Mononuclear cell (primary cell): Measurements from ENCODE around the gene LTBP2. TPM values are rescaled to one million over a fixed set of nuclear protein-coding genes. Genes with fewer than 3 reads are reported as not detected.

Source experiments
- H3K27me3 ChIP-seq: 2 replicates; pipeline ENCODE4 v1.6.0; 2011; ENCODE audit warnings: low read length, control low read depth; ENCODE audit not compliant: insufficient read depth
- H3K4me1 ChIP-seq: 2 replicates; pipeline ENCODE4 v1.5.1; 2011; ENCODE audit warnings: mild to moderate bottlenecking, low read length, control low read depth; ENCODE audit not compliant: insufficient read depth
- H3K4me3 ChIP-seq: 2 replicates; pipeline ENCODE4 v1.5.1; 2011; ENCODE audit warnings: mild to moderate bottlenecking, low read length, moderate library complexity
- H3K9me3 ChIP-seq: 2 replicates; pipeline ENCODE4 v1.5.1; 2011; ENCODE audit warnings: low read depth, mild to moderate bottlenecking, control low read depth, low read length
- total RNA-seq: library from RNA; depleted of rRNA; stranded (reverse); fragments of >200 nt; gene quantifications from one replicate; pipeline ENCODE4 v1.2.3, GENCODE V29; 2012

The LTBP2 gene
- total RNA-seq, 1 donor: 0.42 TPM

DNA sequence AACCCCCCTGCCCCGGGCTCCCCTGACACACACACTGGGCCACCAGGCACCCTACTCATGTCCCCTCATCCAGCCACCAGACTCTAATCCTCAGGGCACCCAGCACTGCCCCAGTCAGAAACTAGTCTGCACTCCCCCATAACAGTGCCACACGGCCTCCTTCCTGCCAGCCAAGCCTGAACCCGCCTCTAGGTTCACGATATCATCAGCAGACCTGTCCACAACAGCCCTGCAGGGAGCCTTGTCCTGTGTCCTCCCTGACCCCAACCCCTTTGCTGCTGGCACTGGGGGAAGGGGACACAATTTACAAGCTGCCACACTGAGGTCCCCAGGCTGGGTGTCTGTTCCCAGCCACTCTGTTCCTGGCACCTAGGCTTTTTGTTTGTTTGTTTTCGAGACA, 33.6 kb downstream of the LTBP2 start:
- no peaks in the 10 kb centered on the region for H3K9me3 ChIP-seq
- peaks cover 14% of the 10 kb centered on the region for H3K4me1 ChIP-seq
- H3K4me3 ChIP-seq: no peak overlapping the region
- no peaks in the 10 kb centered on the region for H3K27me3 ChIP-seq

- Histone ChIP-seq H3K27me3 (no peaks in the 10 kb centered on the region), H3K4me3 (no peak overlapping the region), H3K9me3 (no peaks in the 10 kb centered on the region), H3K4me1 (peaks cover 20% of the 10 kb centered on the region)
Measured at GRCh38 chr14:74577948-74578275, 34.1 kb downstream of the LTBP2 start.

DNA sequence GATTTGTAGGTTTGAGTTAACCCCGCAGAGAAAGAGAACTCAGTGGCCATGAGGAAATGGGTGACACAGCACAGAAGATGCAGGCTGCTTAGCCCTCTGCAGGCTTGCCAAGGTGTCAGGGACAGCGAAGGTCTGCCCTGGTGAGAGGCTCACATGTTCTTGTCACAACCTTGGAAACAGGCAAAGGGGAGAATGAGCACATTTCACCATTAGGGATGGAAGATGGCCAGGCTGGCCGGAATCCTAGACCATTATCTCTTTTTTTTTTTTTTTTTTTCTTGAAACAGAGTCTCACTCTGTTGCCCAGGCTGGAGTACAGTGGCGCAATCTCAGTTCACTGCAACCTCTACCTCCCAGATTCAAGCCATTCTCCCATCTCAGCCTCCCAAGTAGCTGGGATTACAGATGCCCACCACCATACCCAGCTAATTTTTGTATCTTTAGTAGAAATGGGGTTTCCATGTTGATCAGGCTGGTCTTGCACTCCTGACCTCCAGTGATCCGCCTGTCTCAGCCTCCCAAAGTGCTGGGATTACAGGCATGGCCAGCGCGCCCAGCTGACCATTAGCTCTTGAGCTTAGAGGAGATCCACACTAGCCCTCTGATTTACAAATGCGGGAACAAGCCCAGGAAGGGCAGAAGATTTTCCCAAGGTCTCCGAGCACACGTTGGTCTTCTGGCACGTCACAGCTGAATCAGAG, 34.6 kb downstream of the LTBP2 start:
- Histone ChIP-seq H3K4me3 (no peak overlapping the region), H3K27me3 (peaks cover under 1% of the 10 kb centered on the region), H3K9me3 (no peaks in the 10 kb centered on the region), H3K4me1 (peaks cover 25% of the 10 kb centered on the region)

DNA sequence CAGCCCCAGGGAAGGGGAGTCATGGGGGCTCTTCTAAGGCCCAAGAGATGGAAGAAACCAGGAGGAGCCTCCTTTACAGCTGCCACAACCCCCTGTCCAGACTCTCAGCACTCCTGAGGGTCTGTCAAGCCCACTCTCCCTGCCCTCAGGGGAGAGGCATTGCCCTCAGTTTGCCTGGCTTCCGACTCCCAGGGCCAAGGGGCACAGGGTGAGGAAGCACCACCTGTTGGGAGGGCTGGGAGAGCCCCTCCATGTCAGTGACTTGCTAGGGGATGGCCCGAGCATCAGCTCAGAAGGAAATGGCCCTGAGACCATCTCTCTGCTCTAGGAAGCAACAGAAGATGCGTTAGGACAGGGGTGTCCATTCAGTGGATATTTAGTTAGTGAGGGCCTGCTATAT, 36.1 kb downstream of the LTBP2 start:
- Histone ChIP-seq H3K4me3 (no peak overlapping the region), H3K4me1 (peaks cover 39% of the 10 kb centered on the region), H3K9me3 (no peaks in the 10 kb centered on the region), H3K27me3 (peaks cover 12% of the 10 kb centered on the region)

DNA sequence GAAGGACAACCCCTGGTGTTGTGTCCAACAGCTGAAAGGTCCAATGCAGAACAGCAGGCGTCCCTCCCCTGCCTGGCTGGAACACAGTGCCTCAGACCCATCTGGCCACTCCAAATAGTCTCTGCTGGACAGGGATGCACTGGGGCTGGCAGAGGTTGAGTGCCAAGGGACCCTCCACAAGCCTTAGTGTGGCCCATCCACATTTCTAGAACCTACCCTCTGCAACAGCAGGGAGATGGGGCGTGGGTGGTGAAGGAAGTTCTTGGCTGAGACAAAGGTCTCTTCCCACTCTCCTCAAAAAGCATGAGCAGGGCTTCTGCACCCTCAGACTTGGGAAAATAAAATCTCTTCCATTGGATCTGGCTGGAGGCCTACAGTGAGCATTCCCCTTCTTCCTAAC, 36.5 kb downstream of the LTBP2 start:
- Histone ChIP-seq H3K4me3 (no peak overlapping the region), H3K9me3 (no peaks in the 10 kb centered on the region), H3K4me1 (peaks cover 39% of the 10 kb centered on the region), H3K27me3 (peaks cover 14% of the 10 kb centered on the region)

DNA sequence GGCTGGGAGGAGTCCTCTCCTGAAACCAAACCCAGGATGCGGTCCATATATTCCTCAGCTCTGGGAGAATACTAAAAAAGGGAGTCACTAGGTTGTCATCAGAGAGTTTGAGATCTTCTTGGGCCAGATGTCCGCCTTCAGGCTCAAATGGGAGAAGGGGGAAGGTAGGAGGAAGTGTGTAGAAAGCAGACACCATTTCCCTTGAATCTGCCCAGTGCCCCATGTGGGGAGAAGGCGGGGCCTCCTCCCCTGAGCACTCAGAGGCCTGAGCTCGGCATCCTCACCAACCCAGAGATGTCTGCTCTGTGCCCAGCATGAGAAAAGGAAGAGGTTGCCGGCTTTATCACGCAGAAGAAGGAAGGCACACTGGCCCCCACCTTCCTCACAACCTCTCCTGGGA, 37.3 kb downstream of the LTBP2 start:
- Histone ChIP-seq H3K27me3 (peaks cover 15% of the 10 kb centered on the region), H3K9me3 (no peaks in the 10 kb centered on the region), H3K4me1 (peaks cover 39% of the 10 kb centered on the region), H3K4me3 (no peak overlapping the region)

DNA sequence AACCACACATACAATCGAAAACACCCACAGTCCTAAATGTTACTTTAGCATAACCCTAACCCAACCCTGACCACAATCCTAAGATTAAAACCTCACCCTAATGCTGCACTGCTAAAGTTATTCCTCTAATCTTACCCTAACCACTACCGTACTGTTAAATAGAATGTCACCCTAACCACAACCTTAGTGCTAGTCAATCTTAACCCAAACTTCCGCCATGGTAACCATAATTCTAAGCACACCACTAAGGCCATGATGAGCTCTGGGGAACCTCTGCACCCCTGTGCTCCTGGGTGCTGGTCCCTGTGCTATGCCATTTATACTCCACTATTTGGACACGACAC, 38.0 kb downstream of the LTBP2 start:
- Histone ChIP-seq H3K4me3 (no peak overlapping the region), H3K27me3 (peaks cover 15% of the 10 kb centered on the region), H3K9me3 (no peaks in the 10 kb centered on the region), H3K4me1 (peaks cover 39% of the 10 kb centered on the region)

- Histone ChIP-seq H3K4me3 (no peak overlapping the region), H3K4me1 (peaks cover 39% of the 10 kb centered on the region), H3K27me3 (peaks cover 15% of the 10 kb centered on the region), H3K9me3 (no peaks in the 10 kb centered on the region)
Measured at GRCh38 chr14:74573421-74574089, 38.5 kb downstream of the LTBP2 start.

GRCh38 chr14:74572726-74573301, 39.2 kb downstream of the LTBP2 start:
- Histone ChIP-seq H3K4me1 (peaks cover 39% of the 10 kb centered on the region), H3K9me3 (no peaks in the 10 kb centered on the region), H3K27me3 (peaks cover 15% of the 10 kb centered on the region), H3K4me3 (no peak overlapping the region)

- H3K9me3 ChIP-seq: no peaks in the 10 kb centered on the region
- H3K4me1 ChIP-seq: peaks cover 39% of the 10 kb centered on the region
- peaks cover 15% of the 10 kb centered on the region for H3K27me3 ChIP-seq
- no peak overlapping the region for H3K4me3 ChIP-seq
Measured at GRCh38 chr14:74571901-74572725, 39.9 kb downstream of the LTBP2 start.

GRCh38 chr14:74571441-74571841, 40.6 kb downstream of the LTBP2 start:
- Histone ChIP-seq H3K27me3 (peaks cover 15% of the 10 kb centered on the region), H3K4me3 (no peak overlapping the region), H3K9me3 (no peaks in the 10 kb centered on the region), H3K4me1 (peaks cover 39% of the 10 kb centered on the region)

DNA sequence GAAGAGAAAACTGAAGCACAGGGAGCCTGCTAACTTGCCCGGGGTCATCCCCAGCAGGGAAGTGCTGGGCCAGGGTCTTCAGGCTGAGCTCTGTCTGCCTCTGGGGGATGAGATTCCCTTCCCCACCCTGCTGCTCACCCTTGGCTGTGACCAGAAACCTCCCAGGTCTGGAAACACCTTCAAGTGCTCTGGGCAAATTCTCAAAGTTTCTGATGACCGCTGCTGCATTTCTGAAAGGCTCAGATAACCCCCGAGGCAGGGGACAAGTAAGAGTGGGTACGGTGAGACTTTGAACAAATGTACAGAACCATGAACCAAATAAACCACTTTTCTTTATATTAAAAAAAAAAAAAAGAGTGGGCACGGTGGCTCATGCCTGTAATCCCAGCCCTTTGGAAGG, 41.3 kb downstream of the LTBP2 start:
- H3K27me3 ChIP-seq: peaks cover 15% of the 10 kb centered on the region
- H3K4me1 ChIP-seq: peaks cover 39% of the 10 kb centered on the region
- no peak overlapping the region for H3K4me3 ChIP-seq
- no peaks in the 10 kb centered on the region for H3K9me3 ChIP-seq

DNA sequence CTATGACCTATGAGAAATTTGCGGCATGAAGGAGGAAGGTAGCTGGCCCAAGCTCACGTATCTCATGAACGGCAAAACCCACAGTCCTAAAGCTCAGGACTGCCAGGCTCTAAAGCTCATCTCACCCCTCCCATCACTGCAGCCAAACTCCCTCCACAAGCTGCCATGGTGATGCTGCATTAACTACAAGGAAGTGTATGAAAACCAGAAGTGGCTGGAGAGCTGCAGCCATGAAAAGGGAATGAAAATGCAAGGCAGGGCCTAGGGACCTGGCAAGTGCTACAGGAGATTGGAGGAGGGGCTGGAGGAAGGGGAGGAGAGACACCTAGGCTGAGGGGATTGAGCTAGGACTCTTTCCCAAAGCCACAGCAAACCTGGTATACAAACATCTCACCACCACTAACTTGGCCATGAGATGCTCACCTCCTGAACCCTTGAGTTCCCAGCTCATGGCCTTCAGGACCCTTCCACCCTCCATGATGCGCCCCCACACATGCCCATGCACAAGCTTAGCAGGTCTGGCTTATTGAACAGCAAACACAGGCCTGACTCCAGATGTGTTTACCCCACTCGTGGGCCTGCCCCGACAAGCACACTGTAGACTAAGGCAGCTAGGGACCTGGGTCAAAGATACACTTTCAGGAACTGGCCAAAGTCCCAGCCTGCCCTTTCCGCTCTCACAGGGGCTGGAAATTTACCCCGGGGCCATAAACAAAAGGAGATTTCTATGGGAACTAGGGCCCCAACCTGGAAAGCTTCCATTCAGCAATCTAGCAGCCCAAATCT, 42.0 kb downstream of the LTBP2 start:
- peaks cover 15% of the 10 kb centered on the region for H3K27me3 ChIP-seq
- H3K4me3 ChIP-seq: no peak overlapping the region
- H3K4me1 ChIP-seq: peaks cover 38% of the 10 kb centered on the region

GRCh38 chr14:74569387-74569786, 42.6 kb downstream of the LTBP2 start:
- Histone ChIP-seq H3K27me3 (peaks cover 15% of the 10 kb centered on the region), H3K4me1 (peaks cover 32% of the 10 kb centered on the region), H3K9me3 (no peaks in the 10 kb centered on the region), H3K4me3 (no peak overlapping the region)

More for the DNA sequence above, 42.0 kb downstream of the LTBP2 start:
- no peaks in the 10 kb centered on the region for H3K9me3 ChIP-seq
